Astrocyte (in vitro differentiated cells and primary cell): ENCODE results near the gene PCDHGA10. TPM values are rescaled to one million over a fixed set of nuclear protein-coding genes. Genes with fewer than 3 reads are reported as not detected.
A peak's percentile ranks its signal among the peaks of the same experiment; 100 is the strongest.

Source experiments
- DNase-seq: peaks from one replicate; pipeline ENCODE4 v3.0.0-alpha.2; 2010; ENCODE audit warnings: low read depth
- FAIRE-seq: peaks from 2 replicates; lab custom pipeline; 2011; peaks lifted over from hg19 to GRCh38; lab: Jason Lieb, UNC
- H2AFZ ChIP-seq: 2 replicates; pipeline ENCODE4 v1.6.0; 2012; ENCODE audit warnings: low read depth, low read length, inconsistent platforms
- H3K27ac ChIP-seq: 2 replicates; pipeline ENCODE4 v1.5.1; 2011; ENCODE audit warnings: low read depth, low read length, inconsistent platforms
- H3K27me3 ChIP-seq: 2 replicates; pipeline ENCODE4 v1.6.0; 2011; ENCODE audit warnings: low read length, inconsistent platforms; ENCODE audit not compliant: insufficient read depth
- H3K36me3 ChIP-seq: 2 replicates; pipeline ENCODE4 v1.5.1; 2011; ENCODE audit warnings: low read length, inconsistent platforms; ENCODE audit not compliant: insufficient read depth
- H3K4me1 ChIP-seq: 2 replicates; pipeline ENCODE4 v1.5.1; 2011; ENCODE audit warnings: low read length, inconsistent platforms; ENCODE audit not compliant: insufficient read depth
- H3K4me2 ChIP-seq: 2 replicates; pipeline ENCODE4 v1.6.0; 2012; ENCODE audit warnings: low read length, inconsistent platforms
- H3K4me3 ChIP-seq: 2 replicates; pipeline ENCODE4 v1.5.1; 2011; ENCODE audit warnings: low read depth, mild to moderate bottlenecking, low read length, inconsistent platforms; ENCODE audit not compliant: insufficient read depth
- H3K79me2 ChIP-seq: 2 replicates; pipeline ENCODE4 v1.6.0; 2012; ENCODE audit warnings: mild to moderate bottlenecking, low read length, inconsistent platforms; ENCODE audit not compliant: insufficient read depth
- H3K9ac ChIP-seq: 2 replicates; pipeline ENCODE4 v1.6.0; 2012; ENCODE audit warnings: mild to moderate bottlenecking, low read length, inconsistent platforms
- H3K9me3 ChIP-seq: 2 replicates; pipeline ENCODE4 v1.5.1; 2012; ENCODE audit warnings: low read depth, mild to moderate bottlenecking, low read length, inconsistent platforms; ENCODE audit not compliant: insufficient read depth
- H4K20me1 ChIP-seq: 2 replicates; pipeline ENCODE4 v1.6.0; 2012; ENCODE audit warnings: low read length, inconsistent platforms; ENCODE audit not compliant: insufficient read depth
- H3K27ac Mint-ChIP-seq: one replicate; pipeline ENCODE4 v1.8.0; 2021; ENCODE audit warnings: mild to moderate bottlenecking, mixed read lengths; ENCODE audit not compliant: unreplicated experiment
- H3K27me3 Mint-ChIP-seq: one replicate; pipeline ENCODE4 v1.8.0; 2021; ENCODE audit warnings: low read depth, mixed read lengths; ENCODE audit not compliant: unreplicated experiment
- H3K36me3 Mint-ChIP-seq: one replicate; pipeline ENCODE4 v1.8.0; 2021; ENCODE audit warnings: low read depth, mixed read lengths; ENCODE audit not compliant: unreplicated experiment
- H3K4me1 Mint-ChIP-seq: one replicate; pipeline ENCODE4 v1.8.0; 2021; ENCODE audit warnings: low read depth, mixed read lengths; ENCODE audit not compliant: unreplicated experiment
- H3K4me3 Mint-ChIP-seq: one replicate; pipeline ENCODE4 v1.8.0; 2021; ENCODE audit warnings: mild to moderate bottlenecking, moderate library complexity, mixed read lengths; ENCODE audit not compliant: unreplicated experiment
- H3K9me3 Mint-ChIP-seq: one replicate; pipeline ENCODE4 v1.8.0; 2021; ENCODE audit warnings: mild to moderate bottlenecking, mixed read lengths; ENCODE audit not compliant: unreplicated experiment
- CTCF ChIP-seq: IDR thresholded peaks from 2 replicates; pipeline ENCODE4 v1.5.1; 2011; ENCODE audit warnings: low read depth, mild to moderate bottlenecking, inconsistent platforms, low read length, moderate library complexity; ENCODE audit not compliant: insufficient read depth
- EZH2 ChIP-seq: IDR thresholded peaks from 2 replicates; pipeline ENCODE4 v1.6.1; 2012; ENCODE audit warnings: mild to moderate bottlenecking, low read length, inconsistent platforms; ENCODE audit not compliant: insufficient read depth
- total RNA-seq: library from RNA; stranded (reverse); gene quantifications from 2 replicates; pipeline ENCODE4 v1.2.1, GENCODE V29; 2021

Gene PCDHGA10
- total RNA-seq, 1 donor from 2014 or later: 34.0 TPM

- Mint-ChIP-seq H3K27me3 (no peaks in the 10 kb centered on the region), H3K27ac (no peak within 1 kb of the TSS), H3K9me3 (peaks cover 18% of the 10 kb centered on the region), H3K4me3 (no peak within 1 kb of the TSS), H3K36me3 (peaks cover 15% of the 10 kb centered on the region), H3K4me1 (no peaks in the 10 kb centered on the region)
- Histone ChIP-seq H3K4me1 (no peaks in the 10 kb centered on the region), H3K9me3 (peaks cover 46% of the 10 kb centered on the region), H3K27ac (no peak within 1 kb of the TSS), H3K36me3 (no peaks in the 10 kb centered on the region), H3K79me2 (peaks cover 9% of the 10 kb centered on the region), H2AFZ (peak within 1 kb of the TSS; percentile 13), H3K9ac (peak within 1 kb of the TSS; percentile 2), H3K4me3 (peak within 1 kb of the TSS; percentile 41), H3K4me2 (peak within 1 kb of the TSS; percentile 75), H3K27me3 (no peaks in the 10 kb centered on the region), H4K20me1 (no peaks in the 10 kb centered on the region)
- TF ChIP-seq EZH2 (no peak), CTCF (peak; percentile 32)
- FAIRE-seq (no peak), DNase-seq (no peak)
Observed at GRCh38 chr5:141402553-141403243, 10.1 kb upstream of the PCDHGA10 start, which contains the start of gene PCDHGA9. PCDHGA9 (plus strand) TSS chr5:141402778; CDS start chr5:141402953, 175 bp downstream.

GRCh38 chr5:141403387-141403786 lies 9.4 kb upstream of the PCDHGA10 start:
- no peaks in the 10 kb centered on the region for H3K27me3 Mint-ChIP-seq
- H3K4me3 ChIP-seq: no peak overlapping the region
- H3K4me3 Mint-ChIP-seq: no peak overlapping the region
- no peaks in the 10 kb centered on the region for H3K4me1 ChIP-seq
- H3K9me3 Mint-ChIP-seq: peaks cover 20% of the 10 kb centered on the region
- H3K27ac Mint-ChIP-seq: no peak overlapping the region
- H3K4me1 Mint-ChIP-seq: no peaks in the 10 kb centered on the region
- no peaks in the 10 kb centered on the region for H4K20me1 ChIP-seq
- peaks cover 50% of the 10 kb centered on the region for H3K9me3 ChIP-seq
- H3K27ac ChIP-seq: no peak overlapping the region
- peaks cover 15% of the 10 kb centered on the region for H3K36me3 Mint-ChIP-seq
- no peaks in the 10 kb centered on the region for H3K36me3 ChIP-seq
- H3K79me2 ChIP-seq: peaks cover 9% of the 10 kb centered on the region
- DNase-seq (no peak), FAIRE-seq (no peak)
- H3K9ac ChIP-seq: no peak overlapping the region
- H3K27me3 ChIP-seq: no peaks in the 10 kb centered on the region
- H3K4me2 ChIP-seq: peak overlapping the region; percentile 75
- TF ChIP-seq EZH2 (no peak), CTCF (no peak)
- H2AFZ ChIP-seq: peak overlapping the region; percentile 13
